MM.1S (cell line): ENCODE measurements around the gene HTR7.

ENCODE experiments used
- DNase-seq: peaks from one replicate; pipeline ENCODE4 v3.0.0-alpha.2; 2015
- H2AFZ ChIP-seq: fragments of 300-600 bp; sonication (generic); 2 replicates; pipeline ENCODE4 v1.6.0; 2016; ENCODE audit warnings: antibody characterized with exemption, low read length
- H3F3A ChIP-seq: fragments of 300-600 bp; sonication (generic); 2 replicates; pipeline ENCODE4 v1.6.1; 2016; ENCODE audit warnings: mild to moderate bottlenecking, antibody characterized with exemption, low read length, moderate library complexity, mixed read lengths; ENCODE audit not compliant: insufficient read depth
- H3K27ac ChIP-seq: fragments of 300-600 bp; sonication (generic); 2 replicates; pipeline ENCODE4 v1.5.1; 2016; ENCODE audit warnings: mild to moderate bottlenecking, low read length
- H3K27me3 ChIP-seq: fragments of 300-600 bp; sonication (generic); replicated peaks from 2 replicates; pipeline ENCODE4 v1.6.0; 2016; ENCODE audit warnings: low read length; ENCODE audit not compliant: insufficient read depth
- H3K36me3 ChIP-seq: fragments of 300-600 bp; sonication (generic); replicated peaks from 2 replicates; pipeline ENCODE4 v1.6.1; 2016; ENCODE audit warnings: mild to moderate bottlenecking, low read length, mixed read lengths; ENCODE audit not compliant: insufficient read depth
- H3K4me1 ChIP-seq: fragments of 300-600 bp; sonication (generic); 2 replicates; pipeline ENCODE4 v1.6.1; 2016; ENCODE audit warnings: low read length, mixed read lengths
- H3K4me2 ChIP-seq: fragments of 300-600 bp; sonication (generic); 2 replicates; pipeline ENCODE4 v1.6.0; 2016; ENCODE audit warnings: low read depth, low read length
- H3K4me3 ChIP-seq: fragments of 300-600 bp; sonication (generic); 2 replicates; pipeline ENCODE4 v1.5.1; 2016; ENCODE audit warnings: low read length, mixed read lengths
- H3K79me2 ChIP-seq: fragments of 300-600 bp; sonication (generic); 2 replicates; pipeline ENCODE4 v1.6.1; 2016; ENCODE audit warnings: mixed run types, low read length, mixed read lengths
- H3K9ac ChIP-seq: fragments of 300-600 bp; sonication (generic); 2 replicates; pipeline ENCODE4 v1.6.1; 2016; ENCODE audit warnings: low read length, mixed read lengths
- H3K9me2 ChIP-seq: fragments of 300-600 bp; sonication (generic); replicated peaks from 2 replicates; pipeline ENCODE4 v1.6.1; 2016; ENCODE audit warnings: mild to moderate bottlenecking, low read length, mixed read lengths; ENCODE audit not compliant: insufficient read depth
- H3K9me3 ChIP-seq: fragments of 300-600 bp; sonication (generic); replicated peaks from 2 replicates; pipeline ENCODE4 v1.6.1; 2016; ENCODE audit warnings: mild to moderate bottlenecking, low read length, mixed read lengths; ENCODE audit not compliant: insufficient read depth
- H4K20me1 ChIP-seq: fragments of 300-600 bp; sonication (generic); 2 replicates; pipeline ENCODE4 v1.6.1; 2016; ENCODE audit warnings: mild to moderate bottlenecking, low read length, moderate library complexity, mixed read lengths; ENCODE audit not compliant: insufficient read depth
- EZH2 ChIP-seq: fragments of 300-600 bp; sonication (generic); optimal IDR thresholded peaks from 2 replicates; pipeline ENCODE3; 2017; ENCODE audit warnings: low read depth, mild to moderate bottlenecking, antibody characterized with exemption, low read length, mixed read lengths
- EZH2phosphoT487 ChIP-seq: fragments of 300-600 bp; sonication (generic); IDR thresholded peaks from 2 replicates; pipeline ENCODE4 v1.6.1; 2018; ENCODE audit warnings: antibody characterized with exemption, low read length
- TF ChIP-seq, protein P1 (sequence below): fragments of 300-600 bp; sonication (generic); IDR thresholded peaks from 2 replicates; pipeline ENCODE4 v1.5.1; 2016; ENCODE audit warnings: antibody characterized with exemption, low read length, mixed read lengths

HTR7 gene

DNA sequence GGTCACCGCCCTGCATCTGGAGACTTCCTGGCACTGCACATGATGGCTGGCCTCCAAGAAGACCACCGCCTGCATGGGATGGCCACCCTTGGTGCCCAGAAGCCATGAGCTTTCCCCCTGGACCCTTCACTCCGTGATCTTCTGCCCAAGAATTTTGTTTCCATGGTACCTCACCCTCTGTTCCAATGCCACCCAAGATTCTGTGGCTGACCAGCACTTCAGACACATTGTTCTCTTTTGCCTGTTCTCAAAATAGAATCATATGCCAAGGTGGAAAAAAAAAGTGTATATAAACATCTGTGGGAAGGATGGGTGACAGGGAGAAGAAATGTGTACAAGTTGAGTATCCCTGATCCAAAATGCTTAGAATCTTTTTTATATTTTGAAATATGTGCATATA lies 12.1 kb downstream of the HTR7 start:
- H3K79me2 ChIP-seq = no peaks in the 10 kb centered on the region

DNA sequence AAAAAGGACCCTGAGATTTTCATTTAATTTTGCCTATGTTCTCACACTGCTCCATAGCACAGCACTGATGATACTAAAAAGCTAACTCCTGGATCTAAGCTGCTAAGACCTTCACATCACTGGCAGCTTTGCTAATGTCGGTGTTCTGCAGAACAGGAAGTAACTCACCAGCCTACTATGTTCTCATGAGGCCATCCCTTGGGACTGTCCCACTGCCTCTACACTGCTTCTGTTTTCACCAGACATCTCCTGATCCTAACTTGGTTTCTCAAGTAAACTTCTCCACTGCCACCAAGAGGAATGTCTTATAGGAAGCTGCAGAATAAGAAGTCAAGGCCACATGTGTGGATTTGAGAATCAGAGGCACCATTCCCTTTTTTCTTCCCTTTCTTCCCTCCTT lies 15.1 kb downstream of the HTR7 start:
- Histone ChIP-seq H3K9me3 (no peaks in the 10 kb centered on the region), H3K27me3 (no peaks in the 10 kb centered on the region), H3K4me2 (no peak overlapping the region), H3K27ac (no peak overlapping the region), H4K20me1 (no peaks in the 10 kb centered on the region), H3K4me3 (no peak overlapping the region), H3F3A (no peaks in the 10 kb centered on the region), H3K9me2 (no peaks in the 10 kb centered on the region), H3K79me2 (no peaks in the 10 kb centered on the region), H3K36me3 (no peaks in the 10 kb centered on the region), H3K4me1 (no peaks in the 10 kb centered on the region), H2AFZ (no peak overlapping the region), H3K9ac (no peak overlapping the region)
- no peak for DNase-seq
- no peak for TF ChIP-seq EZH2

More for the DNA sequence above, 12.1 kb downstream of the HTR7 start:
- Histone ChIP-seq H3F3A (no peaks in the 10 kb centered on the region), H3K4me3 (no peak overlapping the region), H3K9me2 (no peaks in the 10 kb centered on the region), H3K9ac (no peak overlapping the region), H4K20me1 (no peaks in the 10 kb centered on the region), H3K4me1 (no peaks in the 10 kb centered on the region), H2AFZ (no peak overlapping the region), H3K9me3 (no peaks in the 10 kb centered on the region), H3K27me3 (no peaks in the 10 kb centered on the region), H3K27ac (no peak overlapping the region), H3K4me2 (no peak overlapping the region), H3K36me3 (no peaks in the 10 kb centered on the region)
- TF ChIP-seq, protein P1, sequence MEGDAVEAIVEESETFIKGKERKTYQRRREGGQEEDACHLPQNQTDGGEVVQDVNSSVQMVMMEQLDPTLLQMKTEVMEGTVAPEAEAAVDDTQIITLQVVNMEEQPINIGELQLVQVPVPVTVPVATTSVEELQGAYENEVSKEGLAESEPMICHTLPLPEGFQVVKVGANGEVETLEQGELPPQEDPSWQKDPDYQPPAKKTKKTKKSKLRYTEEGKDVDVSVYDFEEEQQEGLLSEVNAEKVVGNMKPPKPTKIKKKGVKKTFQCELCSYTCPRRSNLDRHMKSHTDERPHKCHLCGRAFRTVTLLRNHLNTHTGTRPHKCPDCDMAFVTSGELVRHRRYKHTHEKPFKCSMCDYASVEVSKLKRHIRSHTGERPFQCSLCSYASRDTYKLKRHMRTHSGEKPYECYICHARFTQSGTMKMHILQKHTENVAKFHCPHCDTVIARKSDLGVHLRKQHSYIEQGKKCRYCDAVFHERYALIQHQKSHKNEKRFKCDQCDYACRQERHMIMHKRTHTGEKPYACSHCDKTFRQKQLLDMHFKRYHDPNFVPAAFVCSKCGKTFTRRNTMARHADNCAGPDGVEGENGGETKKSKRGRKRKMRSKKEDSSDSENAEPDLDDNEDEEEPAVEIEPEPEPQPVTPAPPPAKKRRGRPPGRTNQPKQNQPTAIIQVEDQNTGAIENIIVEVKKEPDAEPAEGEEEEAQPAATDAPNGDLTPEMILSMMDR = no peak
- no peak for TF ChIP-seq EZH2
- no peak for TF ChIP-seq EZH2phosphoT487
- DNase-seq = no peak

- H3K4me3 ChIP-seq = no peak overlapping the region
- H3K27me3 ChIP-seq = no peaks in the 10 kb centered on the region
- H3F3A ChIP-seq = no peaks in the 10 kb centered on the region
- no peaks in the 10 kb centered on the region for H3K9me3 ChIP-seq
- H2AFZ ChIP-seq = no peak overlapping the region
- no peak overlapping the region for H3K4me2 ChIP-seq
- no peak for TF ChIP-seq EZH2
- TF ChIP-seq, protein P1 = no peak
- no peak for TF ChIP-seq EZH2phosphoT487
- no peaks in the 10 kb centered on the region for H3K36me3 ChIP-seq
- H4K20me1 ChIP-seq = no peaks in the 10 kb centered on the region
- H3K9me2 ChIP-seq = no peaks in the 10 kb centered on the region
- DNase-seq = no peak
- H3K9ac ChIP-seq = no peak overlapping the region
- no peaks in the 10 kb centered on the region for H3K4me1 ChIP-seq
- no peak overlapping the region for H3K27ac ChIP-seq
- no peaks in the 10 kb centered on the region for H3K79me2 ChIP-seq
These were observed 20.4 kb downstream of the HTR7 start for GRCh38 chr10:90837486-90837885.

GRCh38 chr10:90834326-90834725 lies 23.5 kb downstream of the HTR7 start:
- Histone ChIP-seq H3K9me2 (no peaks in the 10 kb centered on the region), H2AFZ (no peak overlapping the region), H3K27me3 (no peaks in the 10 kb centered on the region), H3K9ac (no peak overlapping the region), H3K4me3 (no peak overlapping the region), H3K27ac (no peak overlapping the region), H3K9me3 (no peaks in the 10 kb centered on the region), H3K4me2 (no peak overlapping the region), H3K4me1 (no peaks in the 10 kb centered on the region), H3F3A (no peaks in the 10 kb centered on the region), H4K20me1 (no peaks in the 10 kb centered on the region), H3K36me3 (no peaks in the 10 kb centered on the region), H3K79me2 (no peaks in the 10 kb centered on the region)
- no peak for DNase-seq
- TF ChIP-seq EZH2phosphoT487 = no peak
- no peak for TF ChIP-seq EZH2
- TF ChIP-seq, protein P1 = no peak
